Skin epidermis (tissue), 12 donors: ENCODE measurements around the gene TNNI2.
A peak's percentile ranks its signal among the peaks of the same experiment; 100 is the strongest.
"Not testable (repeated sequence)": the region's sequence is repeated elsewhere in the genome, so short reads cannot be mapped to it uniquely, and the experiment has no call there.

Experiments used
- H3K27ac ChIP-seq, 21 experiments: fragments of 200-600 bp; sonication (generic) in 11 of 21; one replicate each; pipeline ENCODE4 v1.5.0; 2020; ENCODE audit warnings: mild to moderate bottlenecking in 3 of 21, inconsistent platforms in 2 of 21, moderate library complexity in 2 of 21
- H3K4me3 ChIP-seq, 7 experiments: fragments of 200-600 bp; sonication (generic) in 2 of 7; one replicate each; pipeline ENCODE4 v1.5.0; 2020; ENCODE audit warnings: inconsistent platforms in 2 of 7, mild to moderate bottlenecking in 2 of 7, moderate library complexity in 1 of 7

TNNI2 gene

GRCh38 chr11:1867381-1867780, 28.6 kb downstream of the TNNI2 start:
- Histone ChIP-seq H3K4me3 (no peak overlapping the region), H3K27ac (peak overlapping the region in 1 of 21 experiments; percentile 47)

- peak overlapping the region in 11 of 21 experiments; percentile 1 to 65 (median 52) for H3K27ac ChIP-seq
- peak overlapping the region in 1 of 7 experiments; percentile 40 for H3K4me3 ChIP-seq
These were observed 29.4 kb downstream of the TNNI2 start for GRCh38 chr11:1868056-1868635.

GRCh38 chr11:1868636-1869291, 30.0 kb downstream of the TNNI2 start:
- Histone ChIP-seq H3K4me3 (peak overlapping the region in 2 of 7 experiments; percentile 17 to 40), H3K27ac (peak overlapping the region in 11 of 21 experiments; percentile 1 to 65 (median 52))

GRCh38 chr11:1869427-1870325, 30.9 kb downstream of the TNNI2 start:
- peak overlapping the region in 4 of 7 experiments; percentile 6 to 40 (median 10) for H3K4me3 ChIP-seq
- peak overlapping the region in 10 of 21 experiments; percentile 36 to 84 (median 60) for H3K27ac ChIP-seq

- Histone ChIP-seq H3K27ac (peak overlapping the region in 11 of 21 experiments; percentile 6 to 84 (median 57)), H3K4me3 (peak overlapping the region in 5 of 7 experiments; percentile 2 to 40 (median 6))
These were observed 31.5 kb downstream of the TNNI2 start for GRCh38 chr11:1870326-1870696.

- Histone ChIP-seq H3K4me3 (peak overlapping the region; percentile 2 to 40 (median 7)), H3K27ac (peak overlapping the region in 14 of 21 experiments; percentile 6 to 84 (median 62))
These were observed 32.1 kb downstream of the TNNI2 start for GRCh38 chr11:1870721-1871466.

- H3K4me3 ChIP-seq: peak overlapping the region in 5 of 7 experiments; percentile 2 to 40 (median 16)
- H3K27ac ChIP-seq: peak overlapping the region in 14 of 21 experiments; percentile 6 to 84 (median 58)
These were observed 32.8 kb downstream of the TNNI2 start for GRCh38 chr11:1871531-1871930.

- peak overlapping the region in 14 of 21 experiments; percentile 6 to 84 (median 56) for H3K27ac ChIP-seq
- H3K4me3 ChIP-seq: peak overlapping the region in 3 of 7 experiments; percentile 8 to 40 (median 16)
These were observed 33.6 kb downstream of the TNNI2 start for GRCh38 chr11:1872267-1872985.

- Histone ChIP-seq H3K27ac (peak overlapping the region in 13 of 21 experiments; percentile 18 to 84 (median 47)), H3K4me3 (peak overlapping the region in 2 of 7 experiments; percentile 13 to 40)
These were observed 34.4 kb downstream of the TNNI2 start for GRCh38 chr11:1873048-1873812.

- peak overlapping the region in 6 of 21 experiments; percentile 47 to 84 (median 67) for H3K27ac ChIP-seq
- H3K4me3 ChIP-seq: not testable (repeated sequence)
These were observed 35.0 kb downstream of the TNNI2 start for GRCh38 chr11:1873813-1874150.

- H3K4me3 ChIP-seq: not testable (repeated sequence)
- H3K27ac ChIP-seq: peak overlapping the region in 16 of 21 experiments; percentile 16 to 84 (median 70)
These were observed 35.8 kb downstream of the TNNI2 start for GRCh38 chr11:1874441-1875092.

- peak overlapping the region in 17 of 21 experiments; percentile 16 to 84 (median 76) for H3K27ac ChIP-seq
- no peak overlapping the region for H3K4me3 ChIP-seq
These were observed 36.5 kb downstream of the TNNI2 start for GRCh38 chr11:1875093-1875850.

- peak overlapping the region in 19 of 21 experiments; percentile 4 to 84 (median 76) for H3K27ac ChIP-seq
These were observed 37.1 kb downstream of the TNNI2 start for GRCh38 chr11:1875851-1876301.

GRCh38 chr11:1876361-1877063, 37.7 kb downstream of the TNNI2 start:
- H3K27ac ChIP-seq: peak overlapping the region in 19 of 21 experiments; percentile 4 to 84 (median 76)
- no peak overlapping the region for H3K4me3 ChIP-seq

More at GRCh38 chr11:1875851-1876301, 37.1 kb downstream of the TNNI2 start:
- H3K4me3 ChIP-seq: not testable (repeated sequence)

- Histone ChIP-seq H3K4me3 (no peak overlapping the region), H3K27ac (peak overlapping the region in 19 of 21 experiments; percentile 2 to 84 (median 76))
These were observed 38.7 kb downstream of the TNNI2 start for GRCh38 chr11:1877211-1878136.
